Globus pallidus (tissue), 1 donor: ENCODE measurements around the gene ACTR10.

Experiments used
- DNase-seq: peaks from one replicate; pipeline ENCODE4 v3.0.0-alpha.2; 2015; ENCODE audit warnings: low spot score

Gene ACTR10

GRCh38 chr14:58281969-58282368 lies 82.0 kb downstream of the ACTR10 start:
- DNase-seq, result no peak

DNA sequence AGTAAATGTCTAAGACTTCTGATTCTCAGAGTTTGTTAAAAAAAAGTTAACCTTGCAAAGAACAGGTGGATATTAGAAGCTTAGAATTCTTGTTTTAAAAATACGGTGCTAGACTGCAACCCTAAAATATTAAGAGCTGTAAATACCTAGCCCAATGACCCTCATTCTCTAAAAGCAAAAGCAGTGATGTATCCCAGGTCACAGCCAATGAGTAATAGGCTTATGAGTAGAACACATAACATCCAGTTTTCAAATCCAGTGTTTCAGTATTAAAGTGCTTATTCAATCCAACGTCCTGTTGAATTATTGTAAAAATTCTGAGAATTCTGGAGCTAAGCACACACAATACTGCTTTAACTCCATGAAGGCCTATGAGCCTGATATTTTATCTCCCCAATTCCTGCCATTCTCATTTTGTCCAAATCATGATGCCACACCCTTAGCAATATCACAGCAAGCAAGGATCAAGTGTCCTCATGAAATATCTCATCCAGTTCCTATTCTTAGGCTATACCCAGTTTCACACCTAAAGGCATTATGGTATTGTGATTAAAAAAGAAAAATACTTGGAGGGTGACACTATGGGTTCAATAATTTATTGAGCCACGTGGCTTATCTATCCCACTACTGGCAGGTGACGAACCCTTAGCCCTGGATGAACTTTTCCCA lies 83.1 kb downstream of the ACTR10 start:
- DNase-seq, result no peak

- DNase-seq, result no peak
These were observed 83.8 kb downstream of the ACTR10 start for GRCh38 chr14:58283730-58284129.

DNA sequence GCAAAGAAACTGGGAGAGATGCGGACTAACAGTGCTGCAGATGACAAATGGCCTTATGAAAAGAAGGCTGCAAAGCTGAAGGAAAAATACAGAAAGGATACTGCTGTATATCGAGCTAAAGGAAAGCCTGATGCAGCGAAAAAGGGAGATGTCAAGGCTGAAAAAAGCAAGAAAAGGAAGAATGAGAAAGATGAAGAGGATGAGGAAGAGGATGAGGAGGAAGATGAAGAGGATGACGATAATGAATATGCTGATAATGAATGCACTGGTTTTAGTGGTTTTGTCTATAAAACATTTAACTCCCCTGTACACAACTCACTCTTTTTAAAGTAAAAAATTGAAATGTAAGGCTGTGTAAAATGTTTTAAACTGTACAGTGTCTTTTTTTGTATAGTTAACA lies 85.2 kb downstream of the ACTR10 start:
- DNase-seq, result no peak
